Neural progenitor cell (in vitro differentiated cells): Measurements from ENCODE around the gene COL8A1. TPM values are rescaled to one million over a fixed set of nuclear protein-coding genes. Genes with fewer than 3 reads are reported as not detected.

Source experiments
- DNase-seq: peaks from one replicate; pipeline ENCODE4 v3.0.0-alpha.2; 2016; ENCODE audit warnings: low spot score
- H2AFZ ChIP-seq: fragments of 200-600 bp; sonication (generic); replicated peaks from 2 replicates; pipeline ENCODE4 v1.6.1; 2016; ENCODE audit warnings: antibody characterized with exemption
- H3F3A ChIP-seq: fragments of 200-600 bp; sonication (generic); 2 replicates; pipeline ENCODE4 v1.6.1; 2016; ENCODE audit warnings: antibody characterized with exemption, low read depth
- H3K27ac ChIP-seq: fragments of 200-600 bp; sonication (generic); 2 replicates; pipeline ENCODE4 v1.5.1; 2016; ENCODE audit warnings: mild to moderate bottlenecking
- H3K27me3 ChIP-seq: fragments of 200-600 bp; sonication (generic); 2 replicates; pipeline ENCODE4 v1.6.1; 2016; ENCODE audit warnings: mild to moderate bottlenecking, moderate library complexity
- H3K36me3 ChIP-seq: fragments of 200-600 bp; sonication (generic); 2 replicates; pipeline ENCODE4 v1.5.1; 2016
- H3K4me1 ChIP-seq: fragments of 200-600 bp; sonication (generic); 2 replicates; pipeline ENCODE4 v1.6.1; 2016; ENCODE audit warnings: mixed run types
- H3K4me2 ChIP-seq: fragments of 200-600 bp; sonication (generic); 2 replicates; pipeline ENCODE4 v1.6.1; 2016
- H3K4me3 ChIP-seq: fragments of 200-600 bp; sonication (generic); 2 replicates; pipeline ENCODE4 v1.5.1; 2016
- H3K79me2 ChIP-seq: fragments of 200-600 bp; sonication (generic); 2 replicates; pipeline ENCODE4 v1.6.1; 2016; ENCODE audit warnings: low read depth
- H3K9ac ChIP-seq: fragments of 200-600 bp; sonication (generic); 2 replicates; pipeline ENCODE4 v1.6.1; 2016
- H3K9me3 ChIP-seq: fragments of 200-600 bp; sonication (generic); 2 replicates; pipeline ENCODE4 v1.5.1; 2016; ENCODE audit warnings: low read depth
- H4K20me1 ChIP-seq: fragments of 200-600 bp; sonication (generic); 2 replicates; pipeline ENCODE4 v1.6.1; 2016; ENCODE audit warnings: low read depth
- H3K27ac Mint-ChIP-seq: 3 replicates; pipeline ENCODE4 v1.8.0; 2021; ENCODE audit warnings: mixed read lengths
- H3K27me3 Mint-ChIP-seq: 2 replicates; pipeline ENCODE4 v1.8.0; 2022; ENCODE audit warnings: low read depth, mild to moderate bottlenecking, inconsistent platforms, moderate library complexity, mixed read lengths; ENCODE audit not compliant: insufficient read depth
- H3K36me3 Mint-ChIP-seq: 3 replicates; pipeline ENCODE4 v1.8.0; 2021; ENCODE audit warnings: mixed read lengths
- H3K4me1 Mint-ChIP-seq: 3 replicates; pipeline ENCODE4 v1.8.0; 2021; ENCODE audit warnings: mixed read lengths
- H3K4me3 Mint-ChIP-seq: 3 replicates; pipeline ENCODE4 v1.8.0; 2021; ENCODE audit warnings: mild to moderate bottlenecking, moderate library complexity, mixed read lengths
- H3K9me3 Mint-ChIP-seq: 3 replicates; pipeline ENCODE4 v1.8.0; 2020; ENCODE audit warnings: mixed read lengths
- EZH2 ChIP-seq: fragments of 200-600 bp; sonication (generic); IDR thresholded peaks from 2 replicates; pipeline ENCODE4 v1.6.1; 2017; ENCODE audit warnings: antibody characterized with exemption, mild to moderate bottlenecking, moderate library complexity
- EZH2phosphoT487 ChIP-seq: fragments of 200-600 bp; sonication (generic); IDR thresholded peaks from 2 replicates; pipeline ENCODE4 v1.6.1; 2017; ENCODE audit warnings: antibody characterized with exemption
- total RNA-seq: library from RNA; depleted of rRNA; stranded (reverse); fragments of >200 nt; gene quantifications from 2 replicates; pipeline ENCODE4 v1.2.3, GENCODE V29; 2015; ENCODE audit warnings: low replicate concordance
- TF ChIP-seq, protein P1 (sequence below): fragments of 200-600 bp; sonication (generic); IDR thresholded peaks from 2 replicates; pipeline ENCODE4 v1.5.1; 2017; ENCODE audit warnings: antibody characterized with exemption, mild to moderate bottlenecking

Gene COL8A1
- total RNA-seq, 1 donor from 2014 or later, result not detected

DNA sequence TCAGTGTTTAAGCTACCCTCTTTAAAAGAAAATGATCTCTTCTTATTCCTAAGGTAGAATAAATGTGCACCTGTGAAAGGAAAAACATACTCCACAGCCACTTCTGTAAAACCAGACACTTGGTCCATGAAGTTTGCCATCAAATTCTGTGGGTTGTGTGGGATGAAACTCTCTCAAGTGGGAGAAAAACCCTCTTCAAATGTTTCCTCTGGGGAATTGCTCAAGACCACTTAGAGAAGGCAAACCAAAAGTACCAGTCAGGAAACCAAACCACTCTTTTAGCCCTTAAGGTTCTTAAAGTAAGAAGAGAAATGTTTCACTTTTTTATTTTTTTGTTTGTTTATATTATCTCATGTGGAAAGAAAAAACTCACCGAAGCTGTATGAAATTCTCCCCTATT is 1.2 kb downstream of the COL8A1 start:
- no peak overlapping the region for H3K4me3 ChIP-seq
- no peak overlapping the region for H3K9ac ChIP-seq
- no peaks in the 10 kb centered on the region for H3K79me2 ChIP-seq
- Mint-ChIP-seq H3K27ac (no peak overlapping the region), H3K4me3 (no peak overlapping the region), H3K4me1 (peaks cover 18% of the 10 kb centered on the region), H3K36me3 (no peaks in the 10 kb centered on the region), H3K27me3 (peaks cover 6% of the 10 kb centered on the region), H3K9me3 (no peaks in the 10 kb centered on the region)
- TF ChIP-seq EZH2phosphoT487 (no peak), EZH2 (no peak)
- TF ChIP-seq, protein P1, sequence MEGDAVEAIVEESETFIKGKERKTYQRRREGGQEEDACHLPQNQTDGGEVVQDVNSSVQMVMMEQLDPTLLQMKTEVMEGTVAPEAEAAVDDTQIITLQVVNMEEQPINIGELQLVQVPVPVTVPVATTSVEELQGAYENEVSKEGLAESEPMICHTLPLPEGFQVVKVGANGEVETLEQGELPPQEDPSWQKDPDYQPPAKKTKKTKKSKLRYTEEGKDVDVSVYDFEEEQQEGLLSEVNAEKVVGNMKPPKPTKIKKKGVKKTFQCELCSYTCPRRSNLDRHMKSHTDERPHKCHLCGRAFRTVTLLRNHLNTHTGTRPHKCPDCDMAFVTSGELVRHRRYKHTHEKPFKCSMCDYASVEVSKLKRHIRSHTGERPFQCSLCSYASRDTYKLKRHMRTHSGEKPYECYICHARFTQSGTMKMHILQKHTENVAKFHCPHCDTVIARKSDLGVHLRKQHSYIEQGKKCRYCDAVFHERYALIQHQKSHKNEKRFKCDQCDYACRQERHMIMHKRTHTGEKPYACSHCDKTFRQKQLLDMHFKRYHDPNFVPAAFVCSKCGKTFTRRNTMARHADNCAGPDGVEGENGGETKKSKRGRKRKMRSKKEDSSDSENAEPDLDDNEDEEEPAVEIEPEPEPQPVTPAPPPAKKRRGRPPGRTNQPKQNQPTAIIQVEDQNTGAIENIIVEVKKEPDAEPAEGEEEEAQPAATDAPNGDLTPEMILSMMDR, result no peak
- H3F3A ChIP-seq, result no peaks in the 10 kb centered on the region
- H2AFZ ChIP-seq, result no peak overlapping the region
- no peak overlapping the region for H3K4me2 ChIP-seq
- H3K36me3 ChIP-seq, result no peaks in the 10 kb centered on the region
- H3K9me3 ChIP-seq, result no peaks in the 10 kb centered on the region
- peaks cover 74% of the 10 kb centered on the region for H3K27me3 ChIP-seq
- peaks cover 4% of the 10 kb centered on the region for H3K4me1 ChIP-seq
- H4K20me1 ChIP-seq, result no peaks in the 10 kb centered on the region
- DNase-seq, result no peak
- no peak overlapping the region for H3K27ac ChIP-seq

DNA sequence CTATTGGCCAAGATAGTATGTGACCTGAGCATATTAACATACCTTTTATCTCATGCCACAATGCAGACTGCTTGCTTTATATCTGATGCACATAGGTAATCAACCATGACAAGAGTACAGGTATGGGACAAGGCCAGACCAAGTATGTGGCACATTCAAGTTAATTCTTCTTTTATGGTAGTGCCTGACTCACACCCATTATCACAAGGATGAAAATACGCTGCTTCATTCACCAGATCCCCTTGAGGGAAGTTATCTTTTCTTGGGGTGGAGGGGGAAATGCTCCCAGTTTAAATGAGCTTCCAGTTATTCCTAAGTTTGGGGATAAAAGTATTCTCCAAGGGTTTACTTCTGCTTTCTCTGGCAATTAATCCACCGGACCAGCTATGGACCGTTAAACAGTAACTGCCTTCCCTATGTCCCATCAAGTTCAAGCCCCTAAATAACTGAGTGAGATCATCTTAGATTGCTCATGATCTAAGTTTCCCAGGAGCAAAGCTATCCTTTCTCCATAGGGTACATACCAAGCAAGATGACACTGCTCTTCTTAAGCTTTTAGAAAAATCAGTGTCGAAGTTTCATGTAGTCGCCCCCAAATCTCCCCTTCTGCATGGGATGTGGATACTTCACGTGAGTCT is 1.9 kb downstream of the COL8A1 start:
- no peak for DNase-seq
- no peak overlapping the region for H3K4me2 ChIP-seq
- peaks cover 67% of the 10 kb centered on the region for H3K27me3 ChIP-seq
- Mint-ChIP-seq H3K4me3 (no peak overlapping the region), H3K4me1 (peaks cover 22% of the 10 kb centered on the region), H3K9me3 (no peaks in the 10 kb centered on the region), H3K27ac (no peak overlapping the region), H3K27me3 (peaks cover 3% of the 10 kb centered on the region), H3K36me3 (no peaks in the 10 kb centered on the region)
- no peak overlapping the region for H2AFZ ChIP-seq
- no peaks in the 10 kb centered on the region for H3K9me3 ChIP-seq
- H3K79me2 ChIP-seq, result no peaks in the 10 kb centered on the region
- H3K4me3 ChIP-seq, result no peak overlapping the region
- no peak overlapping the region for H3K27ac ChIP-seq
- H3F3A ChIP-seq, result no peaks in the 10 kb centered on the region
- no peaks in the 10 kb centered on the region for H3K36me3 ChIP-seq
- H3K4me1 ChIP-seq, result peaks cover 5% of the 10 kb centered on the region
- H4K20me1 ChIP-seq, result no peaks in the 10 kb centered on the region
- TF ChIP-seq EZH2phosphoT487, result no peak
- TF ChIP-seq, protein P1, result no peak
- H3K9ac ChIP-seq, result no peak overlapping the region

DNA sequence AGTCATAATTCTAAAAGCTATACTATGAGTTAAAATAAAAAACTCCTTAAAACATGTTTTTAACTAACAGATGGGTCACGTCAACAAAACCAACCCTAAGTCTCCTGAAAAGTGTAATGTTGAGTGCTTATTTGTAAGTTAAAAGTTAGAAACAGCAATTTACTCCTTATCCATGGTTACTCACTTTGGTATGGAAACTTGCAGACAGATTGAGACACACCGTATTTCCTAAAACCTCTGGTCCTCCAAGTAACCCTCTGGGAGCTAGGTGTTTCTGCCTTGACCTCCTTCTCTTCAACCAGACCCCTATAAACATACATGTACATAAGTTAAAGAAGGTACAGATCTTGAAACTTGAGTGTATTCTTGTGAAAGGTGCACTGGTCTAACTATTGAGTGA is 3.1 kb downstream of the COL8A1 start:
- H3K4me3 ChIP-seq, result no peak overlapping the region
- peaks cover 56% of the 10 kb centered on the region for H3K27me3 ChIP-seq
- H3K4me2 ChIP-seq, result no peak overlapping the region
- Mint-ChIP-seq H3K27ac (no peak overlapping the region), H3K27me3 (peaks cover 3% of the 10 kb centered on the region), H3K9me3 (no peaks in the 10 kb centered on the region), H3K36me3 (no peaks in the 10 kb centered on the region), H3K4me3 (no peak overlapping the region), H3K4me1 (peaks cover 29% of the 10 kb centered on the region)
- no peak for TF ChIP-seq EZH2
- no peak for TF ChIP-seq EZH2phosphoT487
- TF ChIP-seq, protein P1, result no peak
- no peaks in the 10 kb centered on the region for H3K9me3 ChIP-seq
- no peaks in the 10 kb centered on the region for H3F3A ChIP-seq
- no peaks in the 10 kb centered on the region for H4K20me1 ChIP-seq
- peaks cover 12% of the 10 kb centered on the region for H3K4me1 ChIP-seq
- H3K9ac ChIP-seq, result no peak overlapping the region
- no peak for DNase-seq
- no peak overlapping the region for H3K27ac ChIP-seq
- no peaks in the 10 kb centered on the region for H3K79me2 ChIP-seq
- H2AFZ ChIP-seq, result no peak overlapping the region
- H3K36me3 ChIP-seq, result no peaks in the 10 kb centered on the region
